Measurements from ENCODE around the gene GSTK1. TPM values are rescaled to one million over a fixed set of nuclear protein-coding genes. Genes with fewer than 3 reads are reported as not detected.
"Not testable (repeated sequence)": the region's sequence is repeated elsewhere in the genome, so short reads cannot be mapped to it uniquely, and the experiment has no call there.

GSTK1 gene
- total RNA-seq, 1 experiment from 2014 or later, result 161 TPM

DNA sequence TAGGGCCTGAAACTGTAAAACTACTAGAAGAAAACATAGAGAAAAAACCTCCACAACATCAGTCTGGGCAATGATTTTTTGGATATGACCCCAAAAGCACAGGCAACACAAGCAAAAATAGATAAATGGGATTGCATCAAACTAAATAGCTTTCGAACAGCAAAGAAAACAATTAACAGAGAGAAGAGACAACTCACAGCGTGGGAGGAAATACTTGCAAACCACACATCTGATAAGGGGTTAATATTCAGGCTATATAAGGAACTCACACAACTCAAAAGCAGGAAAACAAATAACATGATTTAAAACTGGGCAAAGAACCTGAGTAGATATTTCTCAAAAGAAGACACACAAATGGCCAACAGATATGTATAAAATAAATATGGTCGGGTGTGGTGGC lies 7.7 kb upstream of the GSTK1 start:
- no peak for DNase-seq (ENCODE audit: low read depth, low spot score)
- in situ Hi-C loops (cut with HindIII; ENCODE audit: low pct_unique_long_range_greater_than_20kb, low sequenced_read_pairs), result no loop called here

GRCh38 chr7:143256325-143256724 lies 6.9 kb upstream of the GSTK1 start:
- in situ Hi-C loops (cut with HindIII; ENCODE audit: low pct_unique_long_range_greater_than_20kb, low sequenced_read_pairs), result no loop called here
- no peak for DNase-seq (ENCODE audit: low read depth, low spot score)

GRCh38 chr7:143256932-143257331 lies 6.3 kb upstream of the GSTK1 start:
- in situ Hi-C loops (cut with HindIII; ENCODE audit: low pct_unique_long_range_greater_than_20kb, low sequenced_read_pairs), result no loop called here
- no peak for DNase-seq (ENCODE audit: low read depth, low spot score)

DNA sequence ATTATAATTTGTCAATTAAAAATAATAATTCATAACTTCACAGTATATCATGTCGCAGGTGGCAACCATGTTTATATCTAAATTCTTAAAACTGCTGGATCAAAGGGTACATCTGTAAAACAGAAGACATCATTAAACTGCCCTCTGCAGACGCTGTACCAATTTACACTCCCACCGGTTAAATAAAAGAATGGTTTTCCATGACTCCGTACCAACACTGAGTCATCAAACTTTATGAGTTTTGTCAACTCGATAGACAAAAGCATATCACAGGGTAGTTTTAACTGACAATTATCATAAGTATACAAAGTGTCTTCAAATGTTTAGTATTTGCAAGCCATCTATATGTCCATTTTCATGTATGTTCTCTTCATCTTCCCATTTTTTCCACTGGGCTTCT lies 5.7 kb upstream of the GSTK1 start:
- no peak for DNase-seq (ENCODE audit: low read depth, low spot score)
- in situ Hi-C loops (cut with HindIII; ENCODE audit: low pct_unique_long_range_greater_than_20kb, low sequenced_read_pairs), result no loop called here

- in situ Hi-C loops (cut with HindIII; ENCODE audit: low pct_unique_long_range_greater_than_20kb, low sequenced_read_pairs), result no loop called here
- no peak for DNase-seq (ENCODE audit: low read depth, low spot score)
Measured at GRCh38 chr7:143258831-143259230, 4.4 kb upstream of the GSTK1 start.

GRCh38 chr7:143259765-143260164 lies 3.5 kb upstream of the GSTK1 start:
- in situ Hi-C loops (cut with HindIII; ENCODE audit: low pct_unique_long_range_greater_than_20kb, low sequenced_read_pairs), result no loop called here
- DNase-seq (ENCODE audit: low read depth, low spot score), result no peak

- in situ Hi-C loops (cut with HindIII; ENCODE audit: low pct_unique_long_range_greater_than_20kb, low sequenced_read_pairs), result no loop called here
Measured at GRCh38 chr7:143261901-143262300, 1.3 kb upstream of the GSTK1 start.

GRCh38 chr7:143264196-143264568 lies 941 bp downstream of the GSTK1 start:
- in situ Hi-C loops (cut with HindIII; ENCODE audit: low pct_unique_long_range_greater_than_20kb, low sequenced_read_pairs), result not testable (repeated sequence)

More at GRCh38 chr7:143261901-143262300, 1.3 kb upstream of the GSTK1 start:
- no peak for DNase-seq (ENCODE audit: low read depth, low spot score)

DNA sequence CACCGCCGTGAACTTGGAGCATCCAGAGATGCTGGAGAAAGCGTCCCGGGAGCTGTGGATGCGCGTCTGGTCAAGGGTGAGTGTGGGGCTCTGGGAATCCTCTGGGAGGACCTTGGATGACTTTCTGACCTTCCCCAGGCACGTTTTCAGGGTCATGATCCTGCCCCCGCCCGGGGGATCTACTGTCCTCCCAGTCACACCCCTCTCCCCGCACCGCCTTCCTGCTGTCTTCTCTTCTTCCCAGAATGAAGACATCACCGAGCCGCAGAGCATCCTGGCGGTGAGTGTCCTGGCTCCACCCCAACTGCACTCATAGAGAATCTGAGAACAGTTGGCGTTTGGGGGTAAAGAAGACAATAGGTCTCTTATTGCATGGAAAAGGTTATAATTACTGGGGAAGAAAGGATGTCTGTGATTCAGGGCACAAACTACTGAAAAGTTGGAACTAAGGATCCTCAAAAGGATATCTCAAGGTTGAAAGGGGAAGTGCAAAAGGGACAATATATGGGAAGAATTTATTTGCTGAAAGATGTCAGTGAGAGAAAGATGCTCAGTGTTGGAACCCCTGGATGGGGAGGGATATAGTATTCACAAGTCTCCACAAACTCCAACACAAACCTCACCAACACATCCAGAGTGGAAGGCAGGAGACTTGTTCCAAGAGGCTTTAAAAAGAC lies 1.9 kb downstream of the GSTK1 start:
- in situ Hi-C loops (cut with HindIII; ENCODE audit: low pct_unique_long_range_greater_than_20kb, low sequenced_read_pairs), result no loop called here
- DNase-seq (ENCODE audit: low read depth, low spot score), result peak; percentile 65

More at GRCh38 chr7:143264196-143264568, 941 bp downstream of the GSTK1 start:
- DNase-seq (ENCODE audit: low read depth, low spot score), result not testable (repeated sequence)

- in situ Hi-C loops (cut with HindIII; ENCODE audit: low pct_unique_long_range_greater_than_20kb, low sequenced_read_pairs), result no loop called here
- no peak for DNase-seq (ENCODE audit: low read depth, low spot score)
Measured at GRCh38 chr7:143269251-143269650, 6.0 kb downstream of the GSTK1 start.

DNA sequence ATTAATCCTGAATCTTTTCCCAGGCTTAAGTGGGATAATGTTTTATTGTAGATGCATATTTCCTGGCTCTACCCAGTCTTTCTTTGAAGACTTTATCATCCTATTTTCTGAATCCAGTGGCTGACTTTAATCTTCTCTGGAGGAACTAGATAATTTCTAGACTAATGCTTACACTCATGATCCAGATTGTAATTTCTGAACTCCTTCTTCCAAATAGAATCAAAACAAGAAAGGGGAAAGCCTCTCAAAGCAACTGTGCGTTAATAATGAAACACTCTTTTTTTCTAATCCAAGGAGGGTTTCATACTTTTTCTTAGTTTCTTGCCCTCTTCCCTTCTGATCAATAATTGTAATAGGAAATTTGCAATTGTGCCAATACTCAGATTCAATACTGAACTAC lies 8.0 kb downstream of the GSTK1 start:
- in situ Hi-C loops (cut with HindIII; ENCODE audit: low pct_unique_long_range_greater_than_20kb, low sequenced_read_pairs), result no loop called here
- no peak for DNase-seq (ENCODE audit: low read depth, low spot score)

- DNase-seq (ENCODE audit: low read depth, low spot score), result no peak
- in situ Hi-C loops (cut with HindIII; ENCODE audit: low pct_unique_long_range_greater_than_20kb, low sequenced_read_pairs), result no loop called here
Measured at GRCh38 chr7:143272871-143273270, 9.6 kb downstream of the GSTK1 start.

GRCh38 chr7:143279186-143280098 lies 16.2 kb downstream of the GSTK1 start:
- DNase-seq (ENCODE audit: low read depth, low spot score), result peak; percentile 95
- in situ Hi-C loops (cut with HindIII; ENCODE audit: low pct_unique_long_range_greater_than_20kb, low sequenced_read_pairs), result no loop called here

- in situ Hi-C loops (cut with HindIII; ENCODE audit: low pct_unique_long_range_greater_than_20kb, low sequenced_read_pairs), result no loop called here
Measured at GRCh38 chr7:143280160-143280559, 16.9 kb downstream of the GSTK1 start.

GRCh38 chr7:143280566-143280965 lies 17.3 kb downstream of the GSTK1 start:
- in situ Hi-C loops (cut with HindIII; ENCODE audit: low pct_unique_long_range_greater_than_20kb, low sequenced_read_pairs), result no loop called here
- DNase-seq (ENCODE audit: low read depth, low spot score), result no peak

More at GRCh38 chr7:143280160-143280559, 16.9 kb downstream of the GSTK1 start:
- no peak for DNase-seq (ENCODE audit: low read depth, low spot score)

DNA sequence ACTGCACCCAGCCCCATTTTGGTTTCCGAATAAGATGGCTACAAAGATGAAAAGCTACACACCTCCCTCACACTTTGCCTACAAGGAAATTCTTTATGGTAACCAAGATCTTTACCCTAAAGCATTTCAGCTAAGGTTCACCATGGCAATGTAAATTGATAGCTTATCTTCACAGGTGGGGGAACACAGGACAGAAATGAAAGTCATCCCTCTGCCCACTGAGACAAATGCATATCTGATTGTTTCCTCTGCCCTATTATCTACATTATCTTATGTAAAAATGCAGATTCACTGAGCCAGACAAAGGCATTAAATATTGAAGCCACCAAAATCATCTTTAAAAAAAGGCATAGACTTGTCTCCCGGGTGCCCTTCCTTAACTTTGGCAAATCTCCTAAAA lies 18.3 kb downstream of the GSTK1 start:
- in situ Hi-C loops (cut with HindIII; ENCODE audit: low pct_unique_long_range_greater_than_20kb, low sequenced_read_pairs), result no loop called here
- no peak for DNase-seq (ENCODE audit: low read depth, low spot score)

GRCh38 chr7:143282124-143282523 lies 18.9 kb downstream of the GSTK1 start:
- DNase-seq (ENCODE audit: low read depth, low spot score), result no peak
- in situ Hi-C loops (cut with HindIII; ENCODE audit: low pct_unique_long_range_greater_than_20kb, low sequenced_read_pairs), result no loop called here

GRCh38 chr7:143283381-143283780 lies 20.1 kb downstream of the GSTK1 start:
- DNase-seq (ENCODE audit: low read depth, low spot score), result no peak
- in situ Hi-C loops (cut with HindIII; ENCODE audit: low pct_unique_long_range_greater_than_20kb, low sequenced_read_pairs), result no loop called here

Measured in SK-MEL-5 (cell line).